KOPT-K1 (cell line): Measurements from ENCODE around the gene CAPZB.

ENCODE experiments used
- H3K27ac ChIP-seq: fragments of 200-600 bp; sonication (generic); 2 replicates; pipeline ENCODE4 v1.5.1; 2016; ENCODE audit warnings: antibody characterized with exemption, mild to moderate bottlenecking, low read depth, low read length; ENCODE audit not compliant: poor library complexity, severe bottlenecking
- H3K36me3 ChIP-seq: fragments of 200-600 bp; sonication (generic); 2 replicates; pipeline ENCODE4 v1.5.1; 2017; ENCODE audit warnings: antibody characterized with exemption, mild to moderate bottlenecking, low read length, moderate library complexity; ENCODE audit not compliant: insufficient read depth
- H3K9me3 ChIP-seq: fragments of 200-600 bp; sonication (generic); 2 replicates; pipeline ENCODE4 v1.5.1; 2017; ENCODE audit warnings: antibody characterized with exemption, low read length, mild to moderate bottlenecking; ENCODE audit not compliant: insufficient read depth, poor library complexity, severe bottlenecking

Gene CAPZB

GRCh38 chr1:19425646-19426239 lies 59.6 kb downstream of the CAPZB start:
- Histone ChIP-seq H3K36me3 (peaks cover 12% of the 10 kb centered on the region; the same call in 1 of the 2 replicates), H3K27ac (no peak overlapping the region), H3K9me3 (no peaks in the 10 kb centered on the region)

- Histone ChIP-seq H3K36me3 (peaks cover 13% of the 10 kb centered on the region; the same call in 1 of the 2 replicates), H3K27ac (no peak overlapping the region), H3K9me3 (no peaks in the 10 kb centered on the region)
Measured at GRCh38 chr1:19424651-19425570, 60.4 kb downstream of the CAPZB start.

- H3K36me3 ChIP-seq, result peaks cover 31% of the 10 kb centered on the region
- no peaks in the 10 kb centered on the region for H3K9me3 ChIP-seq
- no peak overlapping the region for H3K27ac ChIP-seq
Measured at GRCh38 chr1:19423130-19423529, 62.2 kb downstream of the CAPZB start.

- Histone ChIP-seq H3K9me3 (no peaks in the 10 kb centered on the region), H3K36me3 (peaks cover 36% of the 10 kb centered on the region), H3K27ac (no peak overlapping the region)
Measured at GRCh38 chr1:19421365-19421764, 64.0 kb downstream of the CAPZB start.

GRCh38 chr1:19420606-19421005 lies 64.7 kb downstream of the CAPZB start:
- Histone ChIP-seq H3K9me3 (no peaks in the 10 kb centered on the region), H3K27ac (no peak overlapping the region), H3K36me3 (peaks cover 42% of the 10 kb centered on the region)

- Histone ChIP-seq H3K36me3 (peaks cover 51% of the 10 kb centered on the region), H3K9me3 (no peaks in the 10 kb centered on the region), H3K27ac (no peak overlapping the region)
Measured at GRCh38 chr1:19419691-19420090, 65.6 kb downstream of the CAPZB start.

- Histone ChIP-seq H3K36me3 (peaks cover 62% of the 10 kb centered on the region), H3K9me3 (no peaks in the 10 kb centered on the region), H3K27ac (no peak overlapping the region)
Measured at GRCh38 chr1:19418503-19418971, 66.8 kb downstream of the CAPZB start.

GRCh38 chr1:19416921-19417470 lies 68.3 kb downstream of the CAPZB start:
- Histone ChIP-seq H3K27ac (no peak overlapping the region), H3K9me3 (no peaks in the 10 kb centered on the region), H3K36me3 (peaks cover 68% of the 10 kb centered on the region)

- Histone ChIP-seq H3K36me3 (peaks cover 76% of the 10 kb centered on the region), H3K27ac (no peak overlapping the region), H3K9me3 (no peaks in the 10 kb centered on the region)
Measured at GRCh38 chr1:19416145-19416544, 69.2 kb downstream of the CAPZB start.

- H3K27ac ChIP-seq, result no peak overlapping the region
- peaks cover 73% of the 10 kb centered on the region for H3K36me3 ChIP-seq
- H3K9me3 ChIP-seq, result no peaks in the 10 kb centered on the region
Measured at GRCh38 chr1:19414515-19415121, 70.7 kb downstream of the CAPZB start.

- Histone ChIP-seq H3K36me3 (peaks cover 66% of the 10 kb centered on the region), H3K9me3 (no peaks in the 10 kb centered on the region), H3K27ac (no peak overlapping the region)
Measured at GRCh38 chr1:19413999-19414398, 71.3 kb downstream of the CAPZB start.

- Histone ChIP-seq H3K27ac (no peak overlapping the region), H3K36me3 (peaks cover 62% of the 10 kb centered on the region), H3K9me3 (no peaks in the 10 kb centered on the region)
Measured at GRCh38 chr1:19412654-19413053, 72.7 kb downstream of the CAPZB start.

- Histone ChIP-seq H3K9me3 (no peaks in the 10 kb centered on the region), H3K27ac (no peak overlapping the region), H3K36me3 (peaks cover 55% of the 10 kb centered on the region)
Measured at GRCh38 chr1:19411612-19412011, 73.7 kb downstream of the CAPZB start.

- Histone ChIP-seq H3K9me3 (no peaks in the 10 kb centered on the region), H3K36me3 (peaks cover 45% of the 10 kb centered on the region), H3K27ac (no peak overlapping the region)
Measured at GRCh38 chr1:19410393-19410792, 74.9 kb downstream of the CAPZB start.
